HK-2 (cell line): ENCODE measurements around the gene PPIF.
A peak's percentile ranks its signal among the peaks of the same experiment; 100 is the strongest.

Source experiments
- DNase-seq: peaks from one replicate; pipeline ENCODE4 v3.0.0-alpha.2; 2018; ENCODE audit not compliant: unreplicated experiment

PPIF gene

GRCh38 chr10:79387466-79387973 is 40.3 kb downstream of the PPIF start:
- DNase-seq, result no peak

DNA sequence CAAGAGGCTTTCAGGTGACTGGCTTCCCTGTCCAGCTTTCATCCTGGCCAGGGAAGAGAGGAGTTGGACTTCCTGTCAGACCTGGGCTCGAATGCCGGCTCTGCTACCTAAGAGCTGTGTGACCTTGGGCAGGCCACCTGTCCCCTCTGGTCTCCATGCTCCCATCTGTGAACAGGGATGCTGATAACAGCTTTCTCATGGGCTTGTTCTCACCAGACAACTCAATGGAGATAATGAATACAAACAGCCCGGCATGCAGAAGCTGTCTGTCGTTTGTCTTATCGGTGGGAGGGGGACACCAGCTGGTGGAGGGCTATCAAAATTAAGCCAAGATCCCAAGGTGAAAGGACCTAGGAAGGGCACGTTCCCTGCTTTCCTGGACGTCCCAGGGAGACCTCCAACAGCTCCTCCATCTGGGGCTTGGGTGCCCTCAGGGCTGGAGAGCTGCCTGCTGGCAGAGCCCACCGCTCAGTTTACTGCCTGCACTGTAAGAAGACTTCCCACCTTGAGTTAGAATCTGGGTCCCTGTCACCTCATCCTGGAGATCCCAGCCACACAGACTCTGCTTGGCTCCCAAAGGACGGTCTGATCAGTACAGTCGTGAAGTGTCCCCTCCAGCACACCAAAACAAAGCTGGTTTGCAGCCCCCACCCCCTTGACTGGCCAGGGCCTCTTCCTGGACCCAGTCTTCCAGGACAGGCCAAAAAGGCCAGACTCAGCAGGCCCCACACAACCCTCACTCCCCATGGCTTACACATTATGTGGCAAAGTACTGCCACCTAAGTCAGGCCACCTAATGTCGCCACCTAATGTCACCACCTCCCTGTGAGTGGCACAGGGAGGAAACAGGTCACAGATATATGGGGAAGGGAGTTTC is 40.9 kb downstream of the PPIF start:
- DNase-seq, result no peak

DNA sequence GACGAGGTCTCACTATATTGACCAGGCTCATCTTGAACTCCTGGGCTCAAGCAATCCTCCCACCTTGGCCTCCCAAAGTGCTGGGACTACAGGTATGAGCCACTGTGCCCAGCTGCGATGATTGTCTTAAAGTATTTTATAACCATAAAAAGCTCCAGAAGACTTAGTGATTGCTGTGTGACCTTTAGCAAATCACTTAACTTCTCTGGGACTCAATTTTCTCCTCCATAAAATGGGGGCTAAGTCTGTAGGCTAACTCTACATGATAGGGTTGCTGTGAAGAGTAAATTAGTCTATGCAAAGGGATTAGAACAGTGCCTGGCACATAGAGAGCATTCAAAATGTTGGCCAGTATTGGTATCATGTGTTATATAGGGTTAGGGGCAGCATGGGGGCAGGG is 42.8 kb downstream of the PPIF start:
- DNase-seq, result no peak

DNA sequence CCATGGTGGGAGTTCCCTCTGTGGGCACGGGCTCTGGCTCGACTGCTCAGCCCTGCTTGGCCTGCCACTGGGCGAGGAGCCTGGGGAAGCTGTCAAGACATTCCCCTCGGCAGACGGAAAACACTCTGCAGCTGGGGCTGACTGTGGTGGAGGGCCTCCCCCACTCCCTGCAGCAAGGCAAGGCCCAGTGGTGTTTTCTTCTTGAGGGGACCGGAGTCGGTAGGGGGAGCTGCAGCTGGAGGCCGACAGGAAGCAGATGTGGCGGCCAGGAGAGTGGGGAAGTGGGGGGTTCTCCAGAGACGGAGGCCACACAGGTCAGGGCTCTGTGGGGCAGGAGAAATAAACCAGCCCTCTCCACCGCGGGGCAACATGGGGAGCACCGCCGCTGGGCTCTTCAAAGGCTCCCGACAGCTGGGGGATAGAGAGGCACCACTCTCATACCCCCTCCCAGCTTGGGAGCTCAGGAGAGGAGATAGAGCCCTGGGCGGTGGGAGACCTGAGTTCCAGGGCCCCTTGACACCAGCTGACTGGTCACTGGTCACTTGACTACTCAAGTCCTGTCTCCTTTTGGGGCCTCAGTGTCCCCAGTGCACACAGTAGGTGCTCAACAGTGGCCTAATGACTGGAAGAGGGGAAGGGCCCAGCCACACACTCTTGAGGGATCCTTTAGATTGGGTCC is 43.4 kb downstream of the PPIF start:
- DNase-seq, result no peak

- no peak for DNase-seq
These were observed 44.2 kb downstream of the PPIF start for GRCh38 chr10:79391231-79392019.

DNA sequence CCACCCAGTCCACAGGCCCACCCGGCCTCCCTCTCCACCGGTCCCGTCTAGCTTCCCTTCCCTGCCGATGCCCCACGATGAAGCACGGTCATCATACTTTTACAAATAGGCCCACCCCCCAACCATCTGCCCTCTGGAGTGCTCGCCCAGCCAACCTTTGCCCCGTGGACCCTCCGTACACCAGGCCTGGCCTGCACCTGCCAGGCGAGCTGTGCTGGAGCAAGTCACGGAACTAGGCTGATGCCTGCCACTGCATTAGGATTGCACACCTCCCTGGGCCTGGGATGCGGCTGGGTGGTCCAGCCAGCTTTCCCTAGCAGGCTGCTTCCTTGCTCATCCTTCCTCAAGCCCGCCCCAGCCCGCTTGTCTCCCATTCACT is 44.7 kb downstream of the PPIF start:
- no peak for DNase-seq

DNA sequence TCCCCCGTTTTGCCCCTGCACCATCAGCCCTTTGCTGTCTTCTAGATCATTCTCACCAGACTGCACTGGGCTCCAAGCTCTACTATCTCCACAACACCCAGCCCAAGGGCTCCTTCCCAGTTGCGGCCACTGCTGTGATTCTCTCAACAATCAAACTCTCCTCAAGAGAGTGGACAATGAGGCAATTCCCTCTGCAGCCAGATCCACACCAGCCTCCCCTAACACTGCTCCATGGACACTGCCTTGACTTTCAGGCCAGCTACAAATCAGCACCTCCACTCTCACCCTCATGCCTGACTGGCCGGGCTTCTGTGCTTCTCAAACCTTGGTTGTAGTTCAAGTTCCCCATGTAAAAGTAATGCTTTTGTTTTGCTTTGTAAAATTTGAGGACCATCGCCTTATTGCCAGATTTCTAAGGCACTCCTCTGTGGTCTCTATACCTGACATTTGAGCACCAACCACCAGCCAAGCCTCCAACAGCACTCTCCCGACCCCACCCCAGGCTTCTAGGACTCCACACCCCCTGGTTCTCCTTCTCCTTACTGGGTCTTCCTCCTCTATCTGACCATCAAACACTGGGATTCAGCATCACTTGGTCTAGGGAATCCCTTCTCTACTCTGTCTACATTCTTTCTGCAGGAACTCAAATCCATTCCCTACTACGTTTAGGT is 45.4 kb downstream of the PPIF start:
- DNase-seq, result no peak

GRCh38 chr10:79393221-79393923 is 46.1 kb downstream of the PPIF start:
- DNase-seq, result no peak

DNA sequence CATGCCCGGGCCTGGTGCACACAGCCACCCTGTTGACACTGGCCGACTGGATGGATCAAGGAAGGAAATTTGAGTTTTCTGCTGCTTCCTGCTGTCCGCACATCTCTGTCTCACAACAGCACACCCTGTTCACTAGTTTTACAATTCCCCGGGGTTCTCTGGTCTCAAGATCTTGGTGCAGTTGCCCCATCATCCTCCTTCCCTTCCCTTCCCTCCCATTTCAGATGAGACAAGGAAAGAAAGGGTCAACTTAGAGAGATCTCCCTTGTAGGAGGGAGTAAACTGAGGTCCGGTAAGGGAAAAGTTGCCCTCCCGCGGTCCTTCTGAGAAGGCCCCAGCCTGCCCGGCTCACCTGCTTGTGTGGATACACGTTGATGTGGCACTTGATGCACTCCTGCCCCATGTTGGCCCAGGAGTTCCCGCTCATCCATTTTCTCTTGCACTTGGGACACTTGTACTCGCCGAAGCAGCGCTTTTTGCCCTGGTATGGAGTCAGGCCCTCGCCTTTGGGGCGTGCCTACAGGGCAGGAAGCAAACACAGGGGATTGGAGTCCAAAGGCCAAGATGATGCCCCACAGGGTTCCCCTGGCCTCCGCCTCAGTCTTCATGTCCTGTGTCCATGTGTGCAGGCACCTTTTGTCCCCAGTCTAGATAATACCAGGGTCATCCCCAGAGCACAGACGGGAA is 46.8 kb downstream of the PPIF start:
- DNase-seq, result no peak

- no peak for DNase-seq
These were observed 47.4 kb downstream of the PPIF start for GRCh38 chr10:79394664-79395063.

- no peak for DNase-seq
These were observed 49.3 kb downstream of the PPIF start for GRCh38 chr10:79396520-79396919.

DNA sequence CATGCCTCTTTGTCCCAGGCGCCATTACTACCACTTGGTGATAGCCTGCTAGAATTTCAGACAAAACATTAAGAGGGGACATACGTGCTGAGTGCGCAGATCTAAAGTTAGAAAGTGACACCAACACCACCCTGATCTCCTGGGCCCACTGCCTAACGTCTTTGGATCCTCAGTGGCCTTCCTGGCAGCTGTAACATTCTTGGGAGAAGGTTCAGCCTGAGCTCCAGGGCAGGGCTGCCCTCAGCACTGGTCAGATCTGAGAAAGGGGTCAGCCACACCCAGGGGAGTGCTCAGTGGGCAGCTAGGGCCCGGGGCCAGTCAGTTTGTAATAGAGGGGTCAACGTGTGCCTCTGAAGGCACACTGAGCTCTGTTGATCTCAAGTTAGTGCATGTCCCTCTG is 49.8 kb downstream of the PPIF start:
- no peak for DNase-seq

- DNase-seq, result no peak
These were observed 50.5 kb downstream of the PPIF start for GRCh38 chr10:79397575-79398303.

DNA sequence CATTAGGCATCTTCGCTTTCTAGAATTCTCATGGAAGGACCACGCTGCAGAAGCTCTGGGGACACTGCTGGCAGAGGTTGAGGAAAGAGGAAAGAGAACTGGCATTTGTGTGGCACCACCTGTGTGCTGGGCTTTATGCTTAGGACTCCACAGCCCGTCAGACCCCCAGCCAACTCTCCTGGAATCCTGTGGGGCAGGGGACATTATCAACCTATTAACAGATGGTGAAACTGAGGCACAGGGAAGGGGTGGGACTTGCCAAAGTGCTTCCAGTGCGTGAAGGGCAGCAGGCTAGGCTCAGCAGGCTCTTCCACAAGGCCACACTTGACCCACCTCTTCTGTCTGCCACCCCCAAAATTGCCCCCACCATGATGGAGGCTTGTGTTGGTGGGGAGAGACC is 51.4 kb downstream of the PPIF start:
- no peak for DNase-seq

GRCh38 chr10:79399223-79399831 is 52.1 kb downstream of the PPIF start:
- peak; percentile 90 for DNase-seq

GRCh38 chr10:79400146-79401004 is 53.1 kb downstream of the PPIF start:
- DNase-seq, result peak; percentile 65

DNA sequence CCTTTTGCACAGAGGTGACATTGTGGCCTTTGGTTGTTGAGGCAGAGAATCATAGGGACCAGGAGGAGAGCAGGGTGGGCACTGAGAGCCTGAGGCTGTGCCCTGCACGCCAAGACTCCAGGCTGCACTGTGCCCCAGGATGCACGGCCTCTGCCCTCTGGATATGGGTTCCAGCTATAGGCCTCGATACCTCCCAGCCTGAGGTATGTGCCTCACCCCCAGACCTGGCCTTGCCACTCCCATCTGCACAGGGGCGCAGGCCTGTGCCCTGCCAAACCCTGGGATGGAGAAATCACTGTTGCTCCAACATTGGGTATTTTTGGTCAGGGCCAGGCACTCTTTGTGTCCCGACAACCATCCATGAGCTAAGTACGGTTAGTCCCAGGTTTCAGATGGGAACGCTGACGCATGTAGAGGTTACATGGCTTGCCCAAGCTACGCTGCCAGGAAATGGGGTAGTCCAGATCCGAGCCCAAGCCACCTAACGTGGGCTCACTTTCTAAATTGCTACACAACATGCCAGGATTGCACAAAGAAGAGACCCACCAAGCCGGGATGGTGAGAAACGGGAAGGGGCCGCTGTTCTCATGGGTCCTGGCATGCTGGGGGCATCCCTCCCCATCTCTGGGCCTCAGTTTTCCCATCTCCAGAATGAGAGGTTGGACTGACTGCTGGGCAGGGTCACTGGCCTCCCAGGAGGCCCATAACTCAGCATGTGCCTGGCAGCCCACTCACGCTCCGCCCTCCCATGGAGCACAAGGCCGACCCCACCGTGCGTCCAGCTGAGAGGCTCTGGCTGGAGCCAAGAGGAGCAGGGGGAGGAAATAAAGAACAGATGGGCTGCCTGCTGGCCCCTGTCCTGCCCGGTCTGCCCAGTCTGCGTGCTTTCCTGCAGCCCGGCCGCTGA is 54.0 kb downstream of the PPIF start:
- no peak for DNase-seq

DNA sequence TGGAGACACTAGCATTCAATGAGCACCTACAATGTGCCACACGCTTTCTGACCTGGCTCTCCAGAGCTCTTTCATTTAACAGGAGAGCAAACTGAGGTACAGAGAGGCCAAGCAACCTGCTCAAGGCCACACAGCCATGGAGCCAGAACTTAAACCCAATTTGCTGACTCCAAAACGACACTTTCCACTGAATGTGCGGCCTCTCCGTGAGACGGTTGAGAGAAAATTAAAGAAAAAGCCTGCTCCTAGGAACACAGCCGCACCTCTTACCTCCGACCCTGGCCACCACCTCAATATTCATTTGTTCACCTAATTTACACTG is 55.3 kb downstream of the PPIF start:
- DNase-seq, result no peak
